ENCODE measurements around the gene TNFAIP2. TPM values are rescaled to one million over a fixed set of nuclear protein-coding genes. Genes with fewer than 3 reads are reported as not detected.

TNFAIP2 gene, protein sequence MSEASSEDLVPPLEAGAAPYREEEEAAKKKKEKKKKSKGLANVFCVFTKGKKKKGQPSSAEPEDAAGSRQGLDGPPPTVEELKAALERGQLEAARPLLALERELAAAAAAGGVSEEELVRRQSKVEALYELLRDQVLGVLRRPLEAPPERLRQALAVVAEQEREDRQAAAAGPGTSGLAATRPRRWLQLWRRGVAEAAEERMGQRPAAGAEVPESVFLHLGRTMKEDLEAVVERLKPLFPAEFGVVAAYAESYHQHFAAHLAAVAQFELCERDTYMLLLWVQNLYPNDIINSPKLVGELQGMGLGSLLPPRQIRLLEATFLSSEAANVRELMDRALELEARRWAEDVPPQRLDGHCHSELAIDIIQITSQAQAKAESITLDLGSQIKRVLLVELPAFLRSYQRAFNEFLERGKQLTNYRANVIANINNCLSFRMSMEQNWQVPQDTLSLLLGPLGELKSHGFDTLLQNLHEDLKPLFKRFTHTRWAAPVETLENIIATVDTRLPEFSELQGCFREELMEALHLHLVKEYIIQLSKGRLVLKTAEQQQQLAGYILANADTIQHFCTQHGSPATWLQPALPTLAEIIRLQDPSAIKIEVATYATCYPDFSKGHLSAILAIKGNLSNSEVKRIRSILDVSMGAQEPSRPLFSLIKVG
- total RNA-seq (2014; rRNA removed; shearing (Covaris generic)), result 137 and 142 TPM in 2 replicates

DNA sequence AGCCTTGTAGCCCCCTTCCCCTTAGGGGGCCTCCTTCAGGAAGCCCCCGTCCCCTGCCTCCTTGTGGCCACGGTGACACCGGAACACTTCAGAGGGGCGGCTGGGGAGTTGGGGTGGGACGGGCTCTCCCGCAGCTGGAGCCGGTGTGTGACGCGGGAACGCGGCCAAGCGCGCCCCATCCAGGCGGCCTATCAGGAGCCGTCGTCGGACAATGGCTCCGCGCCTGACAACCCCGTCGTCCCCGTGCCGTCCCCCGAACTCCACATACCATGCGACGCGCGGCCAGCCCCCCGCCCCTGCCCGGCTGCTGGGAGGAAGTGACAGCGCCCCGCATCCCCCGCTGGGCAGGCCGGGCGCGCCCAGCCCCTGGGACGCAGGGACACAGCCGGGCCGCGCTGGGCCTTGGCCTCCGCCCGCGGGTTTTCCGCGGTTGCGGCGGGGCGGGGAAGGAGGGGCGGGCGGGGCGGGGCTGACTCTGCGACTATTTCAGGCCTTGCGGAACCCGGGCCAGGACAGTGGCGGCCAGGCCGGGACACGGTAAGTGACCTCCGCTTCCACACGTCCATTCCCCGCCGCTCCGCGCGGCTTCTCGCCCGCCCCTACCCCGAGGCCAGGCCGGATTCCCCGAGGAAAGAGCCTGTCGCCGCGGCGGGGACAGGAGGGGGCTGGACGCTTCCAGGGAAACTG is at the start of gene TNFAIP2:
TNFAIP2 (plus strand) TSS at position 515 of the 687 bp plus-strand sequence. CDS start 2,997 bp downstream, outside the sequence.
- peak; percentile 70 for DNase-seq (ENCODE audit: low read depth)

DNA sequence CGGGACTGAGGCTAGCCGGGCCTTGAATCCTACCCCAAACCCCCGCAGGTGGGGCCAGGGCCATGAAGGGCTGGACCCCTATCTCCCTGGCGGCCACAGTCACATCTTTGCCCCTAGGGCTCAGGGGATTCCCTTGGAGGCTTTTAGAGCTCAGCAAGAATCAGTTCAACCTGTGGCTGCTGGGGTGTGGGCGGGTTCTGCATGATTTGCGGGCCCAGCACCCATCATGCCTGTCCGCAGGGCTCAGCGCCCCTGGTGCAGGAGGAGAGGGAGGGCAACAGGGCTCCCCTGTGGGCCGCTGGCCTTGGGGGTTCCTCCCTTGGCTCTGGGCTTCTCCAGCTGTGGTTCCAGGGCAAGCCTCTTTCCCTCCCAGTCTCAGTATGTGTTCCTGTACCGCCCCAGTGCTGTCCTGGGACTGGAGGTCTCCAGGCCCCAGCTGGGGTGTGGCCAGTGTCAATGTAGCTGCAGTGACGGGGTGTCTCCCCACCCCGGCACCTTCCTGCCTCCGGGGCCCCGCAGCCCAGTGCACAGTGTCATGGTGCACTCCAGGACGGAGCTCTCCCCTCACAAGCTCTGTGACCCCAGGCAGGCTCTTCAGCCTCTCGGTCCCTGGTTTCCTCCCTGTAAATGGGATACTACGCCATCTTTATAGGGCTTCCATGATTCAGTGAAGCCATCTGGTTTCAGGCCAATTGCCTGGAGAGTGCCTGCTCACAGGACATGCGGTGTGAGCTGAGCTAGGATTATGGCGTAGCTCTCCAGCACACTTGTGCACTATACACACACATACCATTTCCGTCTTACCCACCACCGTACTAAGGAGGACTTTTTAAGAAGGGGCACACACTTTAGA is 49.2 kb upstream of the TNFAIP2 start:
- no peak for DNase-seq (ENCODE audit: low read depth)

DNA sequence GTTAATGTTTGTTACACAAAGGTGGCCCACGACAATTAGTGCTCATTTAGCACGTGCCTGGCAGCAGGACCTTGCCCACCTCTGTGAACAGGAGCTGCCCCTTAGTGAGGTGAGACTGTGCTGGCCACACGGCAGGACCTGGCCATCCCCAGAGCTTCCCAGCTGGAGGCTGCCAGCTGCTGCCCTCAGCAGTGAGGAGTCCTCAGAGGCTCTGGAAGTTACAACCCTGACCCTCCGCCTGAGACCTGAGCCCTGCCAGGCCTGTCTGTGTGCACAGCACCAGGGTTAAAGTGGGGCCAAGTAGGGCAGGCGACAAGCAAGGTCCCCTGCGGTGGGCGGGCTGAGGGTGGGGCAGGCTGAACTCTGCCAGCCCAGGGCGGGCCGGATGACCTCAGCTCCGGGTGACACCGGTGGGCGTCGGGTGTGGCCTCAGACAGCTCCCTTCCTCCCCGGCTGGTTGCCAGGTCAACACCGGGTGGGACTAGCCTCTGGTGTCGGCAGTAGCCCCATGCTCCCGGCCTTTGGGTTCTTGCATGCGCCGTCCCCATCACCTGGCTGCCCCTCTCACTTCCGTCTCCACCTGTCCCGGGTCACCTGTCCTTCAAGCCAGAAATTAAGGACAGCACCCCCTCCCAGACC is 48.4 kb upstream of the TNFAIP2 start:
- peak; percentile 74 for DNase-seq (ENCODE audit: low read depth)

DNA sequence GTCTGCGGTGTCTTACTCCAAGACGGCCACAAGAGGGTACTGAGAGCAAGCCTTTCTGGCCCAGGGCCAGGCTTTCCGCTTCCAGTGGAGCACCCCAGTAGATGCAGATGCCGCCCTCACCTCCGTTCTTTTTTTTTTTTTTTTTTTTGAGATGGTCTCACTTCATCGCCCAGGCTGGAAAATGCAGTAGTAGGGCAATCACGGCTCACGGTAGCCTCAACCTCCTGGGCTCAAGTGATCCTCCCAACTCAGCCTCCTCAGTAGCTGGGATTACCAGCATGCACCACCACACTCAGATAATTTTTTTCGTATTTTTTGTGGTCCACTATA is 44.9 kb upstream of the TNFAIP2 start:
- DNase-seq (ENCODE audit: low read depth), result peak; percentile 85

DNA sequence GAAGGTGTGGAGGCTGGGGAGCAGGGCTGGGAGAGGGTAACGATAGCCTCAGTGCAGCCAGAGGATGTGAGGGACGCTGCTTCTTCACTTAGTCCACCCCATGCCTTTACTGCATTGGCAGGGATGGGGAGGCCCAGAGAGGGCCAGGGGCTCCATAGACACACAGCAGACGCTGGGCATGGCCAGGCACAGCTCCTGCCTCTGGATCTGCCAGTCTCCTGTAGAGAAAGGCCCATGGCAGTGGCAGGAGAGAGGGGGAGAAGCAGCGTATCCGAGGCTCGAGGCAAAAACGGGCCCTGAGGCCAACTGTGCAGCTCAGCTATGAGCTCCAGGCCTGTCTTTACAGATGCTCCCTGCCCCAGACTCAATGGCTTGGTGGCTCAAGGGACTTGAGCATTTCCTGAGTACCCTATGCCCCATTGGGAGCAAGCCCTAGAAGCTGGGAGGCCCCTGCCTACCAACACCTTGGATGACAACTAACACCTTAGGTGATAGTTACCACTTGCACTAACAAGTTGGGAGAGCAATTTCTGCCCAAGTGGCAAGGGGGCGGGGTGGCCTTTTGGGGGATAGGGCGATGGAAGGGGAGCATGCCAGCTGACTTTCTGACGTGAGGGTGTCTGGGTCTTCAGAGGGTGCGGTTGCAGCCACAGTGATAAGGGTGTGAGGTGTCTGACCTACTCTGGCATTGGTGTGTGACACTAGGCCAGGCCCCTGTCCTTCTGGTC is 44.2 kb upstream of the TNFAIP2 start:
- DNase-seq (ENCODE audit: low read depth), result no peak

DNA sequence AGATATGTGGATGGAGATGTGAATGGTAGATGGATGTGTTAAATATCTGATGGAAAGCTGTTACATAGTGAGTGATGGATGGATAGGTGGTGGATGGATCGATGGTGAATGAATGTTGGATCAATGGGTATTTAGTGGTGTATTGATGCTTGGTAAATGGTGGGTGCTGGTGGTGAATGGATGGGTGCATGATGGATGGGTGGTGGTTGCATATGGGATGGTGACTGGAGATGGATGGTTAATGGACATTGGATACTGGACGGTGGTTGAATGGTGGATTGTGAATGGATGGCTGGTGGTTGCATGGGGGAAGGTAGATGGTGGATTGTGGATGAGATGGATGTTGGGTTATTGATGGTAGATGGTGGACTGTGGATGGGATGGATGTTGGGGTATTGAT is 41.3 kb upstream of the TNFAIP2 start:
- no peak for DNase-seq (ENCODE audit: low read depth)

DNA sequence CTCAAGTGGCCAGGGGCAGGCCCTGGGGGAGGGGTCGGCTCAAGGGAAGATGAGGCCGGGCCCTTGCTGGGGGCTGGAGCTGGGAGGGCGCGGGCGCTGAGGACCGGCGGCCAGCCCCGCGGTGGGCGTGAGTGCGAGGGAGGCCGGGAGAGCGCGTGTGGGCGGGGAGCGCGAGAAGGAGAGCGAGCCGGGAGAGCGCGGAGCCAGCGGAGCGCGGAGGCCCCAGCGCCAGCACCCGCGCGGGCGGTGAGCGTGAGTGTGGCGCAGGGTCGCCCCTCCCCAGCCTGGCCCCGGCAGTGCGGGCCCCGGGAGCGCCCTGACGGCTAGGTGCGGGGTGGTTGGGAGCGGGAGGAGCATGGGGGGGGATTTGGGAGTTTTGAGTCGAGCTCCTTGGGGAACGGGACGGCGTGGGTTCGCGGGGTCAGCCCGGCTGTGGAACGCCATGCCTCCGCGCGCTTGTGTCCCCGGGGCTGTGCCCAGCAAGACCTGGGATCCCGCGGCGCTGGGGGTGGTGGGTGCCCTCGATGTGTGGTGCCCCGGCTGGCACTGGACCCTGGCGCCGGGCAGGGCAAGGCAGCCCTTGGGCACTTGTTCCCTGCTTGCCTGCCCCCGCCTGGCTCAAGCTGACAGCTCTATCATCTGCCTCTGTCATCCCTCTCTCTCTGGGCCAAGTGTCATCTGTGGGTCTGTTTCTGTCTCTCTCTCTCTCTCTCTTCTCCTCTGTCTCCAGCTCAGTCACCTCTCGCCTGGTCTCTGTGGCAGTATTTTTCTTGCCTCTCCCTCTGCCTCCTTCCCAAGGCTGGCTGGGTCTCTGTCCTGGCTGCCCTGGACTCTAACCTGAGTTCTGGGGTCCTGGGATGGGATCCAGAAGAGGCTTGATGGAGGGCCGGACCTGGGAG is 39.0 kb upstream of the TNFAIP2 start, which contains the start of gene LBHD2:
LBHD2 (plus strand) TSS at position 190 of the 899 bp plus-strand sequence. CDS start 1,803 bp downstream, outside the sequence.
- no peak for DNase-seq (ENCODE audit: low read depth)

DNA sequence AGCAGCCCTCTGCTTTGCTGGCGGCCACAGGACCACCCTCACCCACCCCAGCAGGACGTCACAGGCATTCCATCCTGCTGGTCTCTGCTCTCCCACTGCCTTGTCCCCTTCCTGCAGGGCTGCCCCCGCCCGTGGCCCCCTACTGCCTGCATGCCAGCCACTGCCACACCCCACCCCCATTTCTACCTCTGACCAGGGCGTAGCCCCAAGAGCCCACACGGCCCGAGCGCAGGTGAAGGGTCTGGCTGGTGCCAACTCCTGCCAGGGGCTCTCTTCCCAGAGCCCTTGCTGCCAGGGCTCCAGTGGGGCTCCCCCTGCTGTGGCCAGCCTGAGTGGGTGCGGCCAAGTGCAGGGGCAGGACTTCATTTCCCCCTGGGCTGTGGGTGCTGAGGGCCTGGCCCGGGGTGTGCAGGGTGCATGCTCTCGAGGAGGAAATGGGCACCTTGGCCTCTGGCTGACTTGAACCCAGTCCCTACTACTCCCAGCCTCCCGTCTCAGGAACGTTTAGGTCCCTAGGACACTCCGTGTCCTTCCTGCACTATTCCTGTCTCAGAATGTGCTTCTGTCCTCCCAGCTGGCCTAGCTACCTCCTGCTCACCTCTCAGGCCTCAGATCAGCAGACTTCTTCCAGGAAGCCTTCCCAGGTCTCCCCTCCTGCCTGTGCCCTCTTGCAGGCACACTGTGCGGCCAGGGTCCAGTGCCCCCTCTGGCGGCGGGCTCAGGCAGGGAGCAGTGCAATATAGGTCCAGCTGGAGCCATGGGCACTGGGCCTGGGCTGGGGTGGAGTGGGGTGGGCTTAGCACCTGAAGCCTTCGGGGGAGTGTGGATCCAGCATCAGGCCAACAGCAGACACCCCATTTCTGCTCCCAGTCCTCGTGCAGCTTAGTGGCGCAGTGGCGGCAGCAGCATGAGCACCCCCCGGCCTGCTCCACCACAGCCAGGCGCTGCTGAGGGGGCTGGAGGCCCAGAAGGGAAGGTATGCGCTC is 37.9 kb upstream of the TNFAIP2 start:
- DNase-seq (ENCODE audit: low read depth), result no peak

DNA sequence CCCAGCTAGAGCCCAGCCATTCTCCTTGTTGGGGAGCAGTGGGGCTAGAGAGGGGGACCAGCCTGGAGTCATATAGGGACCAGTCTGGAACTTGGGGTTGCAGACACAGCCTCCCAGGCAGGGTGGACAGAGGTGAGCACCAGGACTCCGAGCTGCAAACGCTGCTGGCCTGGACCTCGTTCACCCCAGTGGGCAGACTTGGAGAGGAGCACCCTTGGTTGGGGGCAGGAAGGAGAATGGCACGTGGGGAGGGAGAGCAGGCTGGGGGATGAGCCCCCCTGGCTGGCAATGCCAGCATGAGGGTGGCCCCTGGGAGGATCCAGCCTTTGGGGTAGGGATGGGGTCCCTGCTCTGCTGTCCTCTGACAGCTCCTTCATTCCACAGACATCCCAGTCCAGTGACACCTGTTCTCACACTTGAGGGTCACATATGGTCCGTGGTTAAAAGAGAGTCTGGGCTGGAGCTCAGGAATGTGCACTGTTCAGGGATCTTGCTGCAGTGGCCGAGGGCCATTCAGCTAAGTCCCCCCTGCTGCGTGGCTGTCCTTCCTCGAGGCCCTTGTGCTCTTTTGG is 36.4 kb upstream of the TNFAIP2 start:
- DNase-seq (ENCODE audit: low read depth), result no peak

DNA sequence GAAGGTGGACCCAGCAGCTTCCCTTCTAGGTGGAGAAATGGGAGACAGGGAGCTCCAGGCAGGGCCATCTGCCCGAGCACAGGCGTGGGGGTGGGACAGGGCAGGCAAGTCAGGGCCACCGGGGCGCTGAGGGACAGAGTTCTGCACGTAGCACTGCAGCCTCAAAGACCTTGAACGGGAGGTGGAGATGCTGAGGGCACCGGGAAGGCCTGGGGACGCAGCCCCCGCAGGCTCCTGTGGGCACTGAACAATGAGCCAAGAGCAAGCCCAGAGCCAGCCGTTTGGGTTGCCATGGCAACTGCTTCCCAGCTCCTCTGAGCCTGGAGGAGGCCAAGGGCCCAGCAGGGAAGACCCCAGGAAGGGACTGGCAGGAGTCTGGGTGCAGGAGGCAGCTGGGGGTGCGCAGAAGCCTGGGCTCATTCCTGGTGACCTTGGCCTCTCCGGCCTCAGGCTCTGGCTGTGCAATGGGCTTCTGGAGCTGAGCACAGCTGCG is 35.9 kb upstream of the TNFAIP2 start:
- DNase-seq (ENCODE audit: low read depth), result no peak

DNA sequence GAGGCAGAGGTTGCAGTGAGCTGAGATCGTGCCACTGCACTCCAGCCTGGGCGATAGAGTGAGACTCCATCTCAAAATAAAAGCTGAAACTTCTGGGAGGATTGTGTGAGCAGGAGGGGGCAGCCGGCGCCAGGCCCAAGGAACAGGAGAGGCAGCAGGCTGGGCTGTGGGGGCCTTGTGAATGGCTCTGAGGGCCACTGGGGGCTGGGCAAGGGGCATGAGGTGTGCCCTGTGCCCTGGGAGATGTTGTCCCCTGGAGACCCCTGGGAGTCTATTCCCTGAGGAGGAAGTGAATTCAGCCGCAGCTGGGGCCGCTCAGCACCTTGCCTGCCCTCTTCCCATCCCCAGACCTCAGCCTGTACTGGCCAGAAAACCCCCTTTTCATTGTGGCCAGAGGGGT is 34.3 kb upstream of the TNFAIP2 start:
- no peak for DNase-seq (ENCODE audit: low read depth)

DNA sequence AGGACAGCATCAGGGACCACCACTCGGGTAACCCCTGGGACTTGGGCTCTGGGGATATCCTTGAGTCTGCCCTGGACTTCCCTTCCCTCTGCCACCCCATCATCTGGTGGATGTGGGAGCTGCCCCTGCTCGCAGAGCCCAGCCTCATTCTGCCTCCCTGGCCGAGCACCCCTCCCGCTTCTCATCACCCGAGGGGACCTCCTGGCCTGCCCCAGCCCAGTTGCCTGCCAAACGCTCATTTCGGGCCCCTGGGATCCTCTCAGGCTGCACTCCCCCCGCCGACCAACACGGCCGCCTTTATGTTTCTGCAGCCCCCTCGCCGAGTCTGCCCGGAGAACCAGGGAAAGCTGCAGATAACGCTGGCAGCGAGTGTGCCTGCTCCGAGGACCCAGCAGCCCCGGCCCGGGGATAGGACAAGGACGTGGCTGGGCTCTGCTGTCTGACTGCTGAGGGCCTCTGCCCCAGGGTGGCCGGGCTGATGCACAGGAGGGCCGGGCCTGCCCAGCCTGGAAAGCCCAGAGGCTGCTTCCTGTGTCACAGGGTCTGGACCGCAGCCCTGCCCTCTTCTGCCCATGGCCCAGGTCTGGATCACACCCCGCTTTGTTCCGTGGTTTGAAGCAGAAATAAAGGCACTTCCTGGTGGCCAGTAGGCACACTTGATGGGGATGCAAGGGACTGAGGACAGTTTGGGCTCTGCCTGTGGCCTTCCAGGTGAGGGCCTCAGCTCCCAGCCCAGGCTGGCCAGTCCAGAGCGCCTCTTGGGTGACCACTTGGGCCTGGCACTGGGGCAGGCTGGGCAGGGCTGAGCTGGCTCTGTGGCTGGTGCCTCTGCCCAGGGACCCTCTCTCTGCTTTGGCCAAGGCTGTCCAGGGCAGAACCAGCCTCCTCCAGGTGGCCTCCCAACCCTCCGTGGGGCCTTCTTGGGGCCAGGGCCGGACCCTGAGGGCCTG is 33.6 kb upstream of the TNFAIP2 start:
- DNase-seq (ENCODE audit: low read depth), result no peak

DNA sequence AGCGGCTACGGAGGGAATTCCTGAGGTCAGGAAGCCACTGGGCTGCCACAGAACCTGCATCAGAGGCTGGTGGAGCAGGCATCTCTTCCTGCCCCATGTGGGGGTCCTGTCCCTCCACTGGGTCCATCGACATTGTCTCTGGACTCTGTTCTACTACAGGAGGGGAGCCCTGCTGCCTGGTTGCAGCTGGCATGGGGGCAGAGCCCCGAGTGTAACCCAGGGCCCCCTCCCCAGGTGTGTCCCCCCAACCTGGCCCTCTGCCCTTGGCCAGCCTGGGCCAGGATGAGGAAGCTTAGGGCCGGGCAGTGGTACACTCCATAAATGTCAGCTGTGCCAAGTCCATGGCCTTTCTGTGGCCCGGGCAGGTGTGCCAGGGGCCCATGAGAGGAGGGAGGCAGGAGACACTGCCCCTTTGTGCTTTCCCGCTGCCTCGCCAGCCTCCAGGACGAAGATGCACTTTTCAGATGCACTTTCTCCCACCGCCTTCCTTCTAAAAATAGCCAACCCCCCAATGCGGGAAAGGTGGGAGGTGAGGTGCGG is 32.7 kb upstream of the TNFAIP2 start:
- no peak for DNase-seq (ENCODE audit: low read depth)

DNA sequence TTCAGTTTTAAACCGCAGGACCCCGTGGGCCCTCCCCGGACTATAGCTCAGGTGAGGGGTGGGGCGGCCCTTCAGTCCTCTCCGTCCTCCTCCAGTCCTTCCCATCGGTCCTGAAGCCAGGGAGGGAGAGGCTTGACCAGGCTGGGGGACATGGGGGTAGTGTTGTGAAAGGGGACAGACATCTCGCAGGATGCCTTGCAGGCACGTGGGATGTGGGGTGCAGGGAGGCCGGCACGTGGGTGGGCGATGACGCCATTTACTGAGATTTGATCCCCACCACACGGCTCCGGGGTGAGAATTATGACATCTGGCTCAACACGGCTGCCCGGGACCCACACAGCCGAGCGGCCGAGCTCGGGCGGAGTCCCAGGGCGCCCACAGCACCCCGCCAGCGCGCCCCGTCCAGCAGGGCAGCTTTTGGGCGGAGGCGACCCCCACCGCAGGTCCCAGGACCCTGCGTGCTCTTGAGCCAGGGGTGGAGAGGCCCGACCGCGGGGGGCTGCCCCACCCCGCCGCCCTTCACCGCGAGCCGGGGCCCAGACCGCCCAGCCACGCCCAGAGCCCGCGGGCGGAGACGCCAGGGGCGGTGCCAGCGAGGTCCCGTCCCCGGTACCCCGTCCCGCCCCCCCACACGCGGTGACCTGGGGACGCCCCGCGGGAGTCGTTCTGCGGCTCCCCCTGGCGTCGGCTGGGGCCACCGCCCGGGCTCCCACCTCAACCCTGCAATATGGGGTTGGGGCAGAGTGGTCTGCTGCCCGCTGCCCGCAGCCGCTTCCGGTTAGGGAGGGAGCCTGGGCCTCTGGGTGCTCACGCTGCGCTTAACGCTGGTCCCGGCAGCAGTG is 32.0 kb upstream of the TNFAIP2 start:
- DNase-seq (ENCODE audit: low read depth), result peak; percentile 65

DNA sequence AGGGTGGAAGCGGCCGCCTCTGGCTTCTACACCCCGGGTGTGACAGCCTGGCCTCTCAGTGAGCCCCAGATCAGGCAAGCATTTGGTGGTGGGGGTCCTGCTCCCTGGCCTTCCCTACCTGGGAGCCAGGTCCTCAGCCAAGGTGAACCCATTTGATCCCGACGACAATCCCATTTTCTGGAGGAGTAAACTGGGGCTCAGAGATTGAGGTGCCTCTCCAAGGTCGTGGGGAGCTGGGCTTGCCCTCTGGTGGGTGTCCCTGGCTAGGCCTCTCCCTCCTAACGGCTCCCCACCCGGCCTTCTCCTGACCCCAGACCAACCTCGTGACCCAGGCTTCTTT is 31.4 kb upstream of the TNFAIP2 start:
- DNase-seq (ENCODE audit: low read depth), result no peak
